ENCODE results near the gene LIPJ. TPM values are rescaled to one million over a fixed set of nuclear protein-coding genes. Genes with fewer than 3 reads are reported as not detected.

Gene LIPJ, protein sequence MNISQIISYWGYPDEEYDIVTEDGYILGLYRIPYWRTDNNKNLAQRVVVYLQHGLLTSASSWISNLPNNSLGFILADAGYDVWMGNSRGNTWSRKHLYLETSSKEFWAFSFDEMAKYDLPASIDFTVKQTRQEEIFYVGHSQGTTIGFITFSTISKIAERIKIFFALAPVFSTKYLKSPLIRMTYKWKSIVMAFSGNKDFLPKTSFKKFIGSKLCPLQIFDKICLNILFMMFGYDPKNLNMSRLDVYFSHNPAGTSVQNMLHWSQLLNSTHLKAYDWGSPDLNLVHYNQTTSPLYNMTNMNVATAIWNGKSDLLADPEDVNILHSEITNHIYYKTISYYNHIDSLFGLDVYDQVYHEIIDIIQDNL
- polyA plus RNA-seq (ENCODE audit: insufficient read length in 4 of 4): under 1 TPM; 0.05 to 0.43 (median 0.12) TPM

DNA sequence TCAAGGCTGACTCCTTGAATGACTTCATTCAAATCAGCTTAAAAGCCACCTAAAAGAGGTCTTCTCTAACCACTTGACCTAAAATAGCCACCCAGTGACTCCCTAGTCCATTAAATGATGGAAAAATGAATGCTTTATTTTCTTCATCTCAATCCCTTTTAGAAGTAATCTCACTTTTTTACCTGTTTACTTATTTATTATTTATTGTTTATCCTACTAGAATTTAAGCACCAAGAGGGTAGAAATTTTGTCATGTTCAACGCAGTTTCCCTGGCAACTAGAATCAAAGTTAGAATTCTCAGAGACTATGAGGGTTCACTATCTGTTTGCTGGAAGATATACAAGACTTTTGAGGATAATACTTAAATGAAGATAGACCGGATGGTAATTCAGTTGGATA lies at the start of gene LIPJ:
Gene LIPJ (plus strand): TSS at position 301 of the 400 bp plus-strand sequence. CDS start 3,926 bp downstream, outside the sequence.
- no peak for DNase-seq (ENCODE audit: low read depth in 4 of 4, low spot score in 3 of 4)

DNA sequence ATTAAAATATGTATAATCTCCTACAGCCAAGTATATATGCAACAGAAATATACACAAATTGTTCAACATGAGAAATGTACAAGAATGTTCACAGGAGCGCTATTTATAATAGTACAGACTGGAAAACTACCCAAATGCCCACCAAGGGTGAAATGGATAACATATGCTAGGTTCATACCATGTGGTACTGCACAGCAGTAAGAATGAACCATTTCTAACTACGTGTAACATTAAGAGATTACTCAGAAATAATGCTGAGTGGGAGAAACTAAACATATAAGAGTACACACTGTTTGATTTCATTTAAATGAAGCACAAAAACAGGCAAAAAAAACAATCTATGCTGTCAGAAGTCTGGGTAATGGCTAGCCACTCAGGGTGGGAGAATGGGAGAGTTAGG lies 49.2 kb upstream of the LIPJ start:
- no peak for DNase-seq (ENCODE audit: low read depth in 4 of 4, low spot score in 3 of 4)

DNA sequence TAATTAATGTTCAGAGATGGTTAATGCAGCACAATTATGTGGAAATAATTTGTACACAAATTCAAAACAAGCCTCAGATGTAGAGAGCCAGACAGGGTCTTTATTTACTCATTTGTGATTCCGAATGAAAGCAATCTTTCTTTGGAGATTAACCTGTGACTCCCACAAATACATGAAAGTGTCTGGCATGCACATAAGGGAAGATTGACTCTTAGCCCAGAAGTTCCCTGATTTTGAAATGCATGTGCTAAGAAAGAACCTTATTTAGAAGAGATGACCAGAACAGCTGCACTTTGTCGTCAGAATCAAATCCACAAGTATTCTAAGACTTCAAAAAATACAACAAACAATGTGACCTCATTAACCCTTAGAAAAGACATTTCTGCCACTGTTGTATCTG lies 48.5 kb upstream of the LIPJ start:
- DNase-seq (ENCODE audit: low read depth in 4 of 4, low spot score in 3 of 4): no peak

DNA sequence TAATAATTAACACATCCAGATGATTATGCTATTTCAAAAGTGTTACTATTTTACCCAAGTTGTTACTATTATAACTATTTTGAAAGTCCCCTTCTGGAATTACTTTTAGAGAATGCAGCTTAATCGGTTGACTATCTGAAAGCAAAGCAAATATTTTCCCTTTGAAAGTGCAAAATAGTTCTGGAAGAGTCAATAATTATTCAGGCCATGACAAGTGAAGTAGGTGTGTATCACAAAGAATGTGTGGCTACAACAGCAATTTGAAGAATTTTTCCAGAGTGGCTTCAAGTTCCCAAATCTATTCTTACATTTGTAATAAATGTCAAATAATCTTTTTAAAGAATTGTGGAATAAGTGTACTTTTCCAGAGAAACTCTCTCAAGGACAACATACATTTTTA lies 46.2 kb upstream of the LIPJ start:
- DNase-seq (ENCODE audit: low read depth in 4 of 4, low spot score in 3 of 4): no peak

DNA sequence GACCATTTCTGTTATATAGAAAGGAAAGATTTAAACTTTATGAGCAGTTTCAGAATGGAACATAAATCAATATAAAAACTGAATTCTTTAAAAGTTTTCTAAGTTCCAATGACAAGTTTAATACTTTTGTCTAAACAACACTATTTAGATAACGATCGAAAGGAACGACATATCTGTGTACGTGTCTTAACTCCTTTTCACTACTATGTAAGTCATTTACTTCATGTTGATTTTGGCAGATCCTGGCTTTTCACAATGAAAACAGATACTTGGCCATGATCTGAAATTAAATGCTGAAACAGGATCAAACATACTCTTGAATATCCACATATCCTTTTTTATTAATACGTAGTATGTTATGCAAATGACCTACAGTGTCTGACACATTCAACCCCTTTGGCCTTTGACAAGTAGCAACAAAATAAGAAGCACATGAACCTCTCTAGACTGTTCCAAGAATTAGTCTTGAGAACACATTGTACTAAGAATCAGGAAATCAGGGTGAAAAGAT lies 45.4 kb upstream of the LIPJ start:
- DNase-seq (ENCODE audit: low read depth in 4 of 4, low spot score in 3 of 4): peak in 2 of 4 donors; percentile 39 to 43

DNA sequence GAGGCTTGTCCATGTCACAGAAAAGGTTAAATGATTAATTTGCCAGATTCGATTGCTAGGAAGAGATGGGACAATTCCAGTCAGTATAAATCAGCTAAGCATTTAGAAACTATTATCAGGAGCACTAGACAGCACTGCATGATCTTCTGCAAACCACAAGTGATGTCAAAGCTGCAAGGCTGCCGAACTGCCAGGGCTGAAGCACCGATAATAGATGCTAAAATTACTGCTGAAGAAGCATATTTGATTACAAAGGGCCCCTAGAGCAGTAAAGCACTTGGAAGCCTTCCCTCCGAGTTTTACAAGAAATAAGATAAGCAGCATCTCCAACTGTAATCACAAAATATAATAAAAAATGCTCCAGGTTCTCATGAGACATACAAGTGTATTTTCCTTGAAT lies 44.0 kb upstream of the LIPJ start:
- no peak for DNase-seq (ENCODE audit: low read depth in 4 of 4, low spot score in 3 of 4)

DNA sequence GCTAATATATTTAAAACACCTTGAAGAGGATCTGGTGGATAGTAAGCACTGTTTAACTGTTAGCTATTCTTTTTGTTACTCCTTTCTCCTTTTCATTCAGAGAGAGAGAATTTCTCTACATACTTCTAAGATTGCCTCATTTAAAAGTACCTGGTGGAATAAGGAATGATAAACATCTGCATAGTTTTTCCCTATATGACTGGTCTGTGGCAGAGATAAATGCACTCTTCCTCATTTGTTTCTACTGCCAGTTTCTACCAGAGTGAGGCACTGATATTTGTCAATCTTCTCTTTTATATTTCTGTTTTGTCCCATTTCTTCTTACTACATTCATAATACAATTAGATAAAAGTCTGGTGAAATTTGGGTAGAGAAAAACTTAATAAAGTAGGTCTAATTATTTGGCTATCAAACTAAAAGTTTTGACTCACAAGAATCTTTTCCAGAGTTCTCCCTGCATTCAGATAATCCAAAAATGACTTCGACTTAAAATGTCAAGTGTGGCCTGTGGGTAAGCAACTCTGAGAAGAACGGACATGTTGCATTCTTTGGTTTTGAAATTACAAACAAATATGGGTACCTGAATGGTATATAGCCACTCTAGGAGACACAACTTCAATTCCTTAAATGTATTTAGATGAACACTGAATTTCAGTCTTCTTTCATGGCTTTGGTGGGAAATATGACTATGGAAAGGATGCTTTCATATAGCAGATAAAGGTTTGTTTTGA lies 42.3 kb upstream of the LIPJ start:
- DNase-seq (ENCODE audit: low read depth in 4 of 4, low spot score in 3 of 4): no peak

DNA sequence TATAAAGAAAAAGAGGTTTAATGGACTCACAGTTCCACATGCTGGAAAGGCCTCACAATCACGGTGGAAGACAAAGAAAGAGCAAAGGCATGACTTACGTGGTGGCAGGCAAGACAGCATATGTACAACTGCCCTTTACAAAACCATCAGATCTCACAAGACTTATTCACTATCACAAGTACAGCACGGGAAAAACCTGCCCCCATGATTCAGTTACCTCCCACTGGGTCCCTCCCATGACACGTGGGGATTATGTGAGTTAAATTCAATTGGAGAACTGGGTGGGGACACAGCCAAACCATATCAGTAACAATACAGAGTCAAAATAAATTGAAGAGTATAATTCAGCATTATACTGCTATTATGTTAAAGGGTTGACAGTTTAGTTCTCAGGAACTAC lies 41.2 kb upstream of the LIPJ start:
- no peak for DNase-seq (ENCODE audit: low read depth in 4 of 4, low spot score in 3 of 4)

DNA sequence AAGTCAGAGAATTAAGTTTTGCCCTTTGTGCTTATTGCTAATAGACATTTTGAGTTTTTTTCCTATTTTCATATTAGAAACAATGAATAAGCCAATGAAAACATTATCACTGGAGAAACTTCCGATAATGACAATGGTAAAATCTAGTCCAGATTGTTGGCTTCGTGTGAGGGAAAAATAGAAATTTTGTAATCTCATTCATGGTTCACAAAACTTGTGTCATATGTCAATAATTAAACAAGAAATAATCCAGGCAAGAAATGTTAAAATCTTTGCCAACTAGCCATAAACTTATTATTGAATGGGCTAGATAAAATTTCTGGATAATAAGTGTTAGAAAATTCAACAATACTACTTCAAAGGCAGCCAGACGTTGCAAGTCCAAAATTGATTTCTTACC lies 40.1 kb upstream of the LIPJ start:
- no peak for DNase-seq (ENCODE audit: low read depth in 4 of 4, low spot score in 3 of 4)

DNA sequence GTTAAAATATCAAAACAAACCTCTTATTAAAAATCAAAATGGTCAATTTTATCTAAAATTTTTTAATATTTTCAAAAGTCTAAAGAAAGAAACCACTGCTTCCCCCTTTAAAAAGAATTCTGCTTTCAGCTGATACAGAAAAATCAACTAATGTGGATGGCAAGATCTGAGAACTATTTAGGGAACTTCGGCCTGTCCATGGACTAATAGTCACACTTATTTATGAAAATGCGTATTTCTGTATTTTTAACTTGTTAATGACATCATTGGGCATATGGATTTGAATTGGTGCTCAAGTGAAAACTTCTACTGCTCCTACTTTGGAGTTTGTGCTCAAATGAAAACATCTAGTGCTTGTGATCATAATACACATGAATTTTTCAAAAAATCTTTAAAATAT lies 35.3 kb upstream of the LIPJ start:
- no peak for DNase-seq (ENCODE audit: low read depth in 4 of 4, low spot score in 3 of 4)

DNA sequence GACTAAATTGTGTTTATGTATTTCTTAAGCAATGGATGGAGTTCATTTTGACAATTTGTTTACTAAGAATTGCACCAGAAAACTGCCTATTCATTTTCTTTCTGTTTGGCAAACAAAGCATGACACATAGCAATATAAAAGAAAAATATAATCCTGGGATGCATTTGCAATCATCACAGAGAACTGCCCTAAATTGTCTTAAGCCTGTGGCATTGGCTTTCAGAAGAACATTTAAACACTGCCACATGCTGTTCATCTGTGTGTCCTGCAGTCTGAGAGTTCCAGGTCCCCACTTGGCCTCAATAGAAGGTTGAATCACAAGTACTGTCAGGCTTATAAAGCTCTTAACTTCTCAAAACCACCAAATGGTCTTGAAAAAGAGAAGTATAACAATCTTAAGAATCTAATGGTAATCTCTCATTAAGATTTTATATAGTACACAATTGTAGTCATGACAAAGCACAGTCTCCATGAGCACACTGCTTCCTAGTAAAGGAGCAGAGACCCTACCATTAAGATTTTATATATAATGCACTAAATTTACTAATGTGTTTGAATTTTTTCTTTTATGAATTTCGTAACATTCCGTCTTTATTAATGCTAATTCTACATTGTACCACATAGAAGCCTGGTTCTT lies 33.3 kb upstream of the LIPJ start:
- DNase-seq (ENCODE audit: low read depth in 4 of 4, low spot score in 3 of 4): peak in 2 of 4 donors; percentile 32 to 40

DNA sequence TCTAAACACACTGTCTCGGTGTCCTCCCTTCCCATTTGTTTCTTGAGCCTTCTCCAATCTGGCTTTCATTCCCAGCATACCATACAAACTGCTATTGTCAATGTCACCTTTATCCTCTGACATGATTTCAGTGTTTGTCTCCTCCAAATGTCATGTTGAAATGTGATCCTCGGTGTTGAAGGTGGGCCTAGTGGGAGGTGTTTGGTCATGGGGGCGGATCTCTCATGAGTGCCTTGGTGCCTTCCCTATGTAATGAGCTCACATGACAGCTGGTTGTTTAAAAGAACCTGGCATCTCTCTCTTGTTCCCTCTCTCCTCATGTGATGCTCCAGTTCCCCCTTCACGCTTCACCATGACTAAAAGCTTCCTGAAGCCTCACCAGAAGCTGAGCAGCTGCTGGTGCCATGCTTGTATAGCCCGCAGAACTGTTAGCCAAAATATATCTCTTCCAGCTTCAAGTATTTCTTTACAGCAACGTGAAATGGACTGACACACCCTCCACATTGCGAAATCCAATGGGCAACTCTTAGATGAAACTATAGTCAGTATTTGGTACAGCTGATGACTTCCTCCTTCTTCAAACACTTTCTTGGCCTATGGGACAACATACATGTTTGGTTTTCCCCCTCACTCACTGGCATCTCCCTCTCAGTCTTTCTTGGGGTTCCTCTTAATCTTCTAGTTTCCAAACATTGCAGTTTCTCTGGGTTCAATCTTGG lies 31.2 kb upstream of the LIPJ start:
- DNase-seq (ENCODE audit: low read depth in 4 of 4, low spot score in 3 of 4): no peak

DNA sequence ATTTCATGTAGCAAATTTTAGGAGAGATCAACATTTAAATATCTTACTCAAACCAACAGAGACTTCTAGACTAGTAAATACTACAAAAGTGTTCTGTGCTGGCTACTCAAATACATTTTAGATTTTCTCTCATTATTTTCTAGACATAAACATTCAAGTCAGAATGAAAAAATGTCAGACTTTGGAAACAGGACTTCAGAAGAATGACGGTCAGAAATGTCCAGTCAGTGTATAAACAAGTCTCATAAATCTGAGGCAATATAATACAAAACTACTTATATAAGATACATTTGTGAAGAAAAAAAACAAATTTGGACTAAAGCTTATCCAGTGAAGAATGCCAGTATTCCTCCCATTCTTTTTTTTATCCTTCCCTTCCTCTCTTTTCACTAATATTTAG lies 29.3 kb upstream of the LIPJ start:
- DNase-seq (ENCODE audit: low read depth in 4 of 4, low spot score in 3 of 4): no peak

DNA sequence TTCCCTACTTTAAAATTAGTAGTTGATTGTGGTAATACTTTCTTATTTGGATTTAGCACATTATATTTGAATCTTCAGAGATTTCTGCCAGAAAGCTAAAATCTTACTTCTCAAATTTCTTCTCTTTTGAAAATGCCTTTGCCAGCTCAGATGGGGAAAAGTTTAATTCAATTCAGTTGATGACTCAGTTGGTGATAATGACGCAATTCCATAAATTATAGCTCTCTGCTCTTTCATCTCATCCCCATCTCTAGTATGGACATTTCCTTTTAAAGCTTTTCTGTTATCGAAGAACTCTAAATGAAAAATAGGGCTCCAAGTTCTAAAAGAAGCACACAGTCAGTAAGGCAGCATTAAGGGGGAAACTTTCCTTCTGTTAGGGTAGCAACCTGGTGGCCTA lies 28.9 kb upstream of the LIPJ start:
- no peak for DNase-seq (ENCODE audit: low read depth in 4 of 4, low spot score in 3 of 4)

DNA sequence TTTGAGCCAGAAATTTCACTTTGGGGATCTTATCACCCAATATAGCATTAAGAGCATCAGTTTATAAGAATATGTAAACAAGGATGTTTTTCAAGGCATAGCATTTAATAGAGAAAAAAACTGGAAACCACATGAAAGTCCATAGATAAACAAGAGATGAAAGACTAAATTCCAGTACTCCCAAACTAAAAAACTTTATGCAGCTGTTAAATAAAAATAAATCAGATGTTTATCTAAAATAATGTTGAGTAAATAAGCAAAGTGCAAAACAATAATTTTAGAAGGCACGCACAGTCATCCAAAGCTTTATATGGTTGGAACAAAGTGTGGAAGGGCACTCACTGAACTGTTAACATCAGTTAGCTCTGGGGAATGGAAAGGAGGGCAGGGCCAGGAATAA lies 24.4 kb upstream of the LIPJ start:
- DNase-seq (ENCODE audit: low read depth in 4 of 4, low spot score in 3 of 4): no peak

DNA sequence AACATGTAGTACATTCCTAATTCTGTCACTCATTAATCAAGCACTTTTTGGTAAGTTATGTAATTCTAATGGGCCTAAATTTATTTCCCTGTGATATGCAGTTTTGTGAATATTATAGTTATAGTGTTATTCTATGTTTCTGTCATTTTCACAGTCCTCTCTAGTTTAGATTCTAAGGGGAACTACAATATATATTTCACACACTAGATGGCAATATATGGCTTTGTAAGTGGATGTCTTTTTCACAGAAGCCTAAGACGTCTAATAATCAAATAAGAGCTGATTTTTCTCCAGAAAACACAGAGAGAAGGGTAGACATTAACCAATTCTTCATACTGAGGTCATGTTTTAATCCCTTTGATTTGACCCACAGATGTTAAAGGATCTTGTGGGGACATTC lies 21.5 kb upstream of the LIPJ start:
- no peak for DNase-seq (ENCODE audit: low read depth in 4 of 4, low spot score in 3 of 4)

DNA sequence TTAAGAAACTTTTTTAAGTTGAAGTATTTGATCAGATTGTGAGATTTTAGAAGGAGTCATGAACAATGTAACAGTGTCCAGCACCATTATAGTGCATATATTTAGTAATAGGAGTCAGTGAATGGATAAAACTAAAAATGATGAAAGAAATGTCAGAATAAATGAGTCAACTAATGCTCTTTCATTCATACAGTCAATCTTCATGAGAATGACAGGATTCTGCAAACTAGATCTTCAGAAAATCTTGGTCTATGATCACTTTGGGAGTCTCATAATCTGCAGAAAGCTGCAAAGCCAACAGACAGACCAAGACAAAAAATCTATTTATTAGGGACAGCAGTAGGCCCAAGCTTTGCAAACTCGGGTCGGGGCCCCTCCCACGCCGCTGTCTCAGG lies 4.2 kb upstream of the LIPJ start:
- DNase-seq (ENCODE audit: low read depth in 4 of 4, low spot score in 3 of 4): peak in 1 of 4 donors; percentile 1

DNA sequence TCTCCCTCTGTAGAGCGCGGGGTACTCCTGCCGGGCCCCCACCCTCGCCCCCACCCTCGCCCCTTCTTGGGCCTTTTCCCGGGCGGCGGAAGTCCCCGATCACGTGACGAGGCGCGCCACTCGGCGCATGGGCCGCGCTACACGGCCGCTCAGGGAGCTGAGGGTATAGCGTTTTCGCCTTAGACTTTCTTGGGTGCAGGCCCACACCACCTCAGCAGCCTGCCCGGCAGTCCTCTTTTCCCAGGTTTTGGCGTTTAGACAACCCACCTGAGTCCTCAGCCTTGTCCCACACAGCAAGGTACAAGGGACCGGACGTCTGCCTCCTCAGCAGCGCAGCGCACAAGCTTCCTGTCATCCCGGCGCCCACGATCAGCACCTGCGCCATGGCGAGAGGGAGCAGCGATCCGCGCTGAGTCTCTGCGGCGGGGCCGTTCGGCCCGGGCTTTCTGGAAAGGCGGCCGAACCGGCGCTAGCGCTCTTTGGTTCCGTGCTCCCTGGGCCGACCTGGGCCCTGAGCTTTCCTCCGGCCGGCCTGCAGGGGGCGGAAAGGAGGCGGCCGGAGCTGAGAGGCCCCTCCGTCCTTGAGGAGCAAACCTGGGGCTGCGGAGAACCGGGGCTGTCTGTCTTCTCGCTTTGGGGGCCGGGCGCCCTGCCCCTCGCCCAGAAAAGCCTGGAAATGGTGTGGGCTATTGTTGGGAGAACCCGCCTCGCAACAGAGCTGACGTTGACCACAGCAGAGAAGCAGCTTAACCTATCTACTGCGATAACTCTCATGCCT lies 3.6 kb upstream of the LIPJ start, which contains the start of gene RNLS:
Gene RNLS (minus strand): TSS at position 513 of the 778 bp plus-strand sequence.
- DNase-seq (ENCODE audit: low read depth in 4 of 4, low spot score in 3 of 4): peak; percentile 42 to 66 (median 52)

DNA sequence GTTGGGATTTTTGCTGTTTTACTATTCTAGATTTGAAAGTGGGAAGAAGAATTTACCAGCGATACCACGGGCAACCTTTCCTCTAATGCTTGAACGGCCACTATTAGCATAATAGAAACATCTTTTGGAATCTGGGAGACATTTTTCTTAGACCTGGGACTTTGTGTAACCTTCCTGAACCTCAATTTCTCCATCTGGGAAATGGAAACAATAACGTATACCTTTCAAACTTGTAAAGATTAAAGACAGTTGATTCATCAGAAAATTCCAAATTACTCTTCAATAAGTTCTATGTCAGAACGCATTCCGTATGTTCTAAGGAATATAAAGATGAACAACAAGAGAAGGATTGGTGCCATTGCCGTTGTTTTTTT lies 3.0 kb upstream of the LIPJ start:
- peak in 1 of 4 donors; percentile 2 for DNase-seq (ENCODE audit: low read depth in 4 of 4, low spot score in 3 of 4)

DNA sequence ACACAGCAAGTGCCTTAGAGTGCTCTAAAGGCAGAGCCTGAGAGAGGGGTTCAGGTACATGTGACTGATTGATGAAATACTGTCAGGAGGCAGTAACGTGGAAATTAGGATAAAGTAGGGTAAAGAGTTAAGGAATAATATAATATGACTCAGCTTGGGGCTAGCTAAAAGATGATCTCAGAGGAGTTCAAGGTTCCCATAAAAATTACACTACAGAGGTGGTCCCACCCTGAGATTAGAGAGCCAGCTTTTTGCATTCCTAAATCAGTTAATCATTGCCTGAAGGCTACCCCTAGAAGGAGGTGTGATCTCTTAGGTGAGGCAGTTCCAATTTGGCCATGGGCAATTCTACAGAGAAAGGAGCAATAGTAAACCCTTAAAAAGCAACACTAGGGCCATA lies 5.8 kb downstream of the LIPJ start:
- DNase-seq (ENCODE audit: low read depth in 4 of 4, low spot score in 3 of 4): no peak
